ENCODE data around the gene MCM7. TPM values are rescaled to one million over a fixed set of nuclear protein-coding genes. Genes with fewer than 3 reads are reported as not detected.
A peak's percentile ranks its signal among the peaks of the same experiment; 100 is the strongest.

Gene MCM7
- total and polyA plus RNA-seq, 2 of the 13 experiments (the other 11 are each of a cell fraction or from before 2014, with no cell fraction given): 84.5 to 214 TPM

GRCh38 chr7:100049441-100050291, 51.5 kb downstream of the MCM7 start, which contains the start of gene ZSCAN21 (continued):
- TF ChIP-seq, protein P1, sequence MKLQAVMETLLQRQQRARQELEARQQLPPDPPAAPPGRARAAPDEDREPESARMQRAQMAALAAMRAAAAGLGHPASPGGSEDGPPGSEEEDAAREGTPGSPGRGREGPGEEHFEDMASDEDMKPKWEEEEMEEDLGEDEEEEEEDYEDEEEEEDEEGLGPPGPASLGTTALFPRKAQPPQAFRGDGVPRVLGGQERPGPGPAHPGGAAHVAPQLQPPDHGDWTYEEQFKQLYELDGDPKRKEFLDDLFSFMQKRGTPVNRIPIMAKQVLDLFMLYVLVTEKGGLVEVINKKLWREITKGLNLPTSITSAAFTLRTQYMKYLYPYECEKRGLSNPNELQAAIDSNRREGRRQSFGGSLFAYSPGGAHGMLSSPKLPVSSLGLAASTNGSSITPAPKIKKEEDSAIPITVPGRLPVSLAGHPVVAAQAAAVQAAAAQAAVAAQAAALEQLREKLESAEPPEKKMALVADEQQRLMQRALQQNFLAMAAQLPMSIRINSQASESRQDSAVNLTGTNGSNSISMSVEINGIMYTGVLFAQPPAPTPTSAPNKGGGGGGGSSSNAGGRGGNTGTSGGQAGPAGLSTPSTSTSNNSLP (IDR thresholded peaks at IDR 0.05; ENCODE audit: low read depth, low read length): no peak
- no peak for TF ChIP-seq ZNF180 (CRISPR knock-in tag; IDR thresholded peaks at IDR 0.05; ENCODE audit: borderline replicate concordance, low read depth)
- TF ChIP-seq HES4 (CRISPR knock-in tag; IDR thresholded peaks at IDR 0.05; ENCODE audit: borderline replicate concordance): no peak
- TF ChIP-seq FOSL1 (CRISPR knock-in tag; IDR thresholded peaks at IDR 0.05; ENCODE audit: borderline replicate concordance): no peak
- TF ChIP-seq ETS1 (CRISPR knock-in tag; IDR thresholded peaks at IDR 0.05): no peak
- no peak for TF ChIP-seq SIN3A (IDR thresholded peaks at IDR 0.05; ENCODE audit: borderline replicate concordance, low read depth, low read length)
- no peak for TF ChIP-seq TBX3 (IDR thresholded peaks at IDR 0.05; ENCODE audit: borderline replicate concordance)
- TF ChIP-seq ZNF121 (CRISPR knock-in tag; IDR thresholded peaks at IDR 0.05): no peak
- no peak for TF ChIP-seq TBX2 (CRISPR knock-in tag; IDR thresholded peaks at IDR 0.05; ENCODE audit: borderline replicate concordance)
- no peak for TF ChIP-seq TCF12 (IDR thresholded peaks at IDR 0.05)
- no peak for TF ChIP-seq TCF12 (CRISPR knock-in tag; IDR thresholded peaks at IDR 0.05)
- no peak for TF ChIP-seq ZNF12 (CRISPR knock-in tag; IDR thresholded peaks at IDR 0.05)
- TF ChIP-seq HMG20B (CRISPR knock-in tag; conservative IDR thresholded peaks at IDR 0.05): no peak
- TF ChIP-seq E2F2 (CRISPR knock-in tag; IDR thresholded peaks at IDR 0.05; ENCODE audit: borderline replicate concordance): 0 out of 2 replicates have a peak, but pooled peaks have one; percentile 56
- TF ChIP-seq, protein P2, sequence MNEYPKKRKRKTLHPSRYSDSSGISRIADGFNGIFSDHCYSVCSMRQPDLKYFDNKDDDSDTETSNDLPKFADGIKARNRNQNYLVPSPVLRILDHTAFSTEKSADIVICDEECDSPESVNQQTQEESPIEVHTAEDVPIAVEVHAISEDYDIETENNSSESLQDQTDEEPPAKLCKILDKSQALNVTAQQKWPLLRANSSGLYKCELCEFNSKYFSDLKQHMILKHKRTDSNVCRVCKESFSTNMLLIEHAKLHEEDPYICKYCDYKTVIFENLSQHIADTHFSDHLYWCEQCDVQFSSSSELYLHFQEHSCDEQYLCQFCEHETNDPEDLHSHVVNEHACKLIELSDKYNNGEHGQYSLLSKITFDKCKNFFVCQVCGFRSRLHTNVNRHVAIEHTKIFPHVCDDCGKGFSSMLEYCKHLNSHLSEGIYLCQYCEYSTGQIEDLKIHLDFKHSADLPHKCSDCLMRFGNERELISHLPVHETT (CRISPR knock-in tag; conservative IDR thresholded peaks at IDR 0.05): peak; percentile 71; the same call in 1 of the 2 replicates
- no peak for TF ChIP-seq NCOR1 (IDR thresholded peaks at IDR 0.05; ENCODE audit: borderline replicate concordance, low read length)
- TF ChIP-seq ZNF3 (CRISPR knock-in tag; IDR thresholded peaks at IDR 0.05): no peak
- peak; percentile 27; the same call in 1 of the 2 replicates for TF ChIP-seq MEIS2 (CRISPR knock-in tag; IDR thresholded peaks at IDR 0.05)
- TF ChIP-seq TRIM24 (CRISPR knock-in tag; IDR thresholded peaks at IDR 0.05): no peak
- TF ChIP-seq CENPT (CRISPR knock-in tag; IDR thresholded peaks at IDR 0.05; ENCODE audit: low read depth): no peak
- no peak for TF ChIP-seq HNRNPUL1 (IDR thresholded peaks at IDR 0.05; ENCODE audit: low read depth, low read length)
- TF ChIP-seq IKZF4 (CRISPR knock-in tag; IDR thresholded peaks at IDR 0.05; ENCODE audit: borderline replicate concordance, low read depth, not compliant biosample characterization): no peak
- no peak for TF ChIP-seq BATF2 (CRISPR knock-in tag; IDR thresholded peaks at IDR 0.05)
- TF ChIP-seq ZBTB42 (CRISPR knock-in tag; IDR thresholded peaks at IDR 0.05): no peak

Data from HepG2 (cell line).